ENCODE data around the gene NFATC3. TPM values are rescaled to one million over a fixed set of nuclear protein-coding genes. Genes with fewer than 3 reads are reported as not detected.

The NFATC3 gene
- total and polyA plus RNA-seq, 2 of the 8 experiments (the other 6 are each of a cell fraction or from before 2014, with no cell fraction given), result 17.6 to 34.5 TPM

GRCh38 chr16:68066763-68067162 lies 18.4 kb upstream of the NFATC3 start:
- no peaks in the 10 kb centered on the region for H3K4me1 ChIP-seq (replicated peaks in 1 of 4; ENCODE audit: control insufficient read depth in 3 of 4, insufficient read depth in 4 of 4, low read length in 3 of 4)
- 100% methylated on average over 1 of the region's 1 CpG; no CpG with 5 or more reads in 1 of the 2 experiments for WGBS, 2 experiments (ENCODE audit: extremely low coverage in 1 of 2, insufficient coverage in 1 of 2, insufficient read length in 1 of 2, insufficient replicate concordance in 2 of 2, low coverage in 1 of 2, low lambda C conversion rate in 2 of 2, missing lambda C conversion rate in 1 of 2)
- H3K9me3 ChIP-seq (ENCODE audit: insufficient read depth in 2 of 2, low read depth in 1 of 2, low read length in 1 of 2), result no peaks in the 10 kb centered on the region
- TF ChIP-seq HDAC2 (IDR thresholded peaks at IDR 0.05; ENCODE audit: borderline replicate concordance in 1 of 2, low read depth in 2 of 2, low read length in 2 of 2) (no peak), ASH2L (IDR thresholded peaks at IDR 0.05; ENCODE audit: low read length) (no peak), USF2 (IDR thresholded peaks at IDR 0.05; ENCODE audit: low read length) (no peak), BRCA1 (IDR thresholded peaks at IDR 0.05; ENCODE audit: low read depth, low read length) (no peak), SRF (IDR thresholded peaks at IDR 0.05; ENCODE audit: low read depth, low read length) (no peak), CREB1 (IDR thresholded peaks at IDR 0.05) (no peak), CBX5 (IDR thresholded peaks at IDR 0.05; ENCODE audit: low read depth, low read length) (no peak), JUN (IDR thresholded peaks at IDR 0.05; ENCODE audit: low read depth, low read length) (no peak), SP4 (IDR thresholded peaks at IDR 0.05; ENCODE audit: low read length) (no peak), RFX5 (IDR thresholded peaks at IDR 0.05; ENCODE audit: borderline replicate concordance, low read depth, low read length) (no peak), FOSL1 (IDR thresholded peaks at IDR 0.05; ENCODE audit: insufficient read depth, low read depth, low read length) (no peak), TAF1 (IDR thresholded peaks at IDR 0.05; ENCODE audit: low read depth, low read length) (no peak)

More at GRCh38 chr16:68066763-68067162, 18.4 kb upstream of the NFATC3 start:
- Histone ChIP-seq H3K14ac (ENCODE audit: insufficient read length) (no peak overlapping the region), H4K91ac (replicated peaks; ENCODE audit: insufficient read length, low read length) (no peak overlapping the region), H3K9ac (replicated peaks in 1 of 4; ENCODE audit: extremely low read depth in 1 of 4, low read depth in 3 of 4, low read length in 3 of 4) (no peak overlapping the region), H3K79me2 (ENCODE audit: control insufficient read depth in 1 of 2, insufficient read depth in 2 of 2, low read length in 2 of 2) (no peaks in the 10 kb centered on the region), H2AFZ (ENCODE audit: low read length) (no peak overlapping the region), H2AK5ac (ENCODE audit: low read depth, low read length) (no peak overlapping the region), H3K23me2 (ENCODE audit: low read depth, low read length) (no peaks in the 10 kb centered on the region), H3K56ac (replicated peaks; ENCODE audit: insufficient read length, low read depth, low read length) (no peak overlapping the region), H2BK12ac (ENCODE audit: low read depth, low read length) (no peak overlapping the region), H3K4ac (replicated peaks; ENCODE audit: insufficient read length, low read depth, low read length) (no peak overlapping the region), H3K4me3 (ENCODE audit: extremely low read depth in 1 of 4, insufficient read depth in 2 of 4, low read depth in 3 of 4, low read length in 4 of 4) (no peak overlapping the region), H3K23ac (ENCODE audit: insufficient read length) (no peak overlapping the region), H2BK5ac (ENCODE audit: low read depth, low read length) (no peak overlapping the region), H3K36me3 (ENCODE audit: control insufficient read depth in 2 of 4, insufficient read depth in 4 of 4, low read length in 3 of 4) (peaks cover 6 to 22% (median 17%) of the 10 kb centered on the region in 4 experiments; a peak in 7 of 8 replicates), H3K79me1 (ENCODE audit: low read depth, low read length) (no peaks in the 10 kb centered on the region), H2BK15ac (ENCODE audit: low read length) (no peak overlapping the region), H4K5ac (ENCODE audit: insufficient read length, low read depth, low read length) (no peak overlapping the region), H2BK120ac (replicated peaks; ENCODE audit: low read depth, low read length) (no peak overlapping the region), H4K8ac (ENCODE audit: extremely low read depth, insufficient read depth, low read length) (no peak overlapping the region), H3K18ac (ENCODE audit: extremely low read depth, low read length) (no peak overlapping the region), H3K27me3 (replicated peaks in 1 of 4; ENCODE audit: control insufficient read depth in 3 of 4, extremely low read depth in 1 of 4, insufficient read depth in 3 of 4, low read length in 3 of 4) (no peaks in the 10 kb centered on the region; a peak in 1 of 7 replicates), H3K4me2 (ENCODE audit: insufficient read depth in 1 of 2, low read depth in 2 of 2, low read length in 2 of 2) (no peak overlapping the region), H2BK20ac (ENCODE audit: low read length) (no peak overlapping the region), H4K20me1 (replicated peaks in 1 of 2; ENCODE audit: control insufficient read depth in 1 of 2, insufficient read depth in 2 of 2, low read length in 2 of 2) (peaks cover 0 to 4% of the 10 kb centered on the region in 2 experiments), H3K27ac (ENCODE audit: low read depth, low read length) (no peak overlapping the region)
- DNase-seq (ENCODE audit: low read depth in 1 of 2, low spot score in 2 of 2) (no peak), FAIRE-seq (no peak)
- CTCF ChIA-PET (ENCODE audit: partially characterized antibody), result interaction anchor here (1.2 to 1.9 kb wide), 7 partner anchors 12 to 163 kb away, joined by 3 to 8 read pairs (median 4); no protein-coding TSS in a partner anchor
- POLR2A ChIA-PET (ENCODE audit: partially characterized antibody), result no interaction called here

Data from H1 (cell line).